ENCODE measurements around the gene RHPN2.
"Not testable (repeated sequence)": the region's sequence is repeated elsewhere in the genome, so short reads cannot be mapped to it uniquely, and the experiment has no call there.

Gene RHPN2

DNA sequence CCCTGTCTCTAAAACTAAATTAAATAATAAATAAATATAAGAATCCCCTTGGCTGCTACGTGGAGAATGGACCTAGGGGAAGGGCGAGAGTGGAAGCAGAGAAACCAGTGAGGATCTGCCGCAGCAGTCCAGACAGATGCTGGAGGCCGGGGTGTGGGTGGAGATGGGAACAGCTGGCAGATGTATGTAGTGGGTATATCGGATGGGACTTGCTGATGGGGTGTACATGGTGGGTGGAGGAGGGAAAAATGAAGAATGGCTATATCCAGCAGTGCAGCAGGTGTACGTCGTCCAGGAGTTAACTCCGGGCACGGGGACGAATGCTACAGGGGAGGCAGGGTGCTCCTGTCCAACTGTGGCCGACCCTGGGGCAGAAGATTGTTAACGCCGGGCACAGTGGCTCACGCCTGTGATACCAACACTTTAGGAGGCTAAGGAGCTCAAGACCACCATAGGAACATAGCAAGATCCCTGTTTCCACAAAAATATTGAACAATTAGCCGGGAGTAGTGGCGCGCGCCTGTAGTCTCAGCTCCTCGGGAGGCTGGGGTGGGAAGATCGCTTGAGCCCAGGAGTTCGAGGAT lies 93.6 kb downstream of the RHPN2 start:
- DNase-seq, result no peak

DNA sequence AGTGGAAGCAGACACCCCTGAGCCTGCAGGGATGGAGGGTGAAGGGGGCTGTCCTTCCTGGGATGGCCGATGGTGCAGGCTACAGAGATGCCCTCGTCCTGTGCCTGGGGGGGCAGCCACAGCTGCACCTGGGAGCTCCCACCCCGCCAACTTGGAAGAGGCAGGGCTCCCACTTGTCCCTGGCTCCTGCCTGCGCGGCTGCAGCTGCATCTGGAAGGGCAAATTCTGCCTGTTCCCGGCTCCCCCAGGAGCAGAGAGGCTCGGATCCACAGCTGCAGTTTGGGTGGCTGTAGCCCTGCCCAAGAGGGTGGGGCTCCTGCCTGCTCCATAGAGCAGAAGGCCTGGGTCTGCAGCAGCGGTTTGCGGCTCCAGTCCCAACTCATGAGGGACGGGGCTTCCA lies 95.1 kb downstream of the RHPN2 start:
- DNase-seq, result no peak

DNA sequence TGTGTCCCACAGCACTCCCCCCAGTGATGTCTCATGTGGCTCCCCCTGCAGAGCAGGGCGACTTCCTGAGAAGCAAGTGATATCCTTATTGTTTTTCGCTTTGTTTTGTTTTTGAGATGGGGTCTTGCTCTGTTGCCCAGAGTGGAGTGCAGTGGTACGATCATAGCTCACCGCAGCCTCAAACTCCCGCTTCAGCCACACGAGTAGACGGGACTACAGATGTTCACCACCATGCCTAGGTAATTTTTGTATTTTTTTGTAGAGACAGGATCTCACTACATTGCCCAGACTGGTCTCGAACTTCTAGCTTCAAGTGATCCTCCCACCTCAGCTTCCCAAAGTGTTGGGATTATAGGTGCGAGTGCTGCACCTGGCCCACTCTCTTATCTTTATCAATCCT lies 97.9 kb downstream of the RHPN2 start:
- DNase-seq, result no peak

DNA sequence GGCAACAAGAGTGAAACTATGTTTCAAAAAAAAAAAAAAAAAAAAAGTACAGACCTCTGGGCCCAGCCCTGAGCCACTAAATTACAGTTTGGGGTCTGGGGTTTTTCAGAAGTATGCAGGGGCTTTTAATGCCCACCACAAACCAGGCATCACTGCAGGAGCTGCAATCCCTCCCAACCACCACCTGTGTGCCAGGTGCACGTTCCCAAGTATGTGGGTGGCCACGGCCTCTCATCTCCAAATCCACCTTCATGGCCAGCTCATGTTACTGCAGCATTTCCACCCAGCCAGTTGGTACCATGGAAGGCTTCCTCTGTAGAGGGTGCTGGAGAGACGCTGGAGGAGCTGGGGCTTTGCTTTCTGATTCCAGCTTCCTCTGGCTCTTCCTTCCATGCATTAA lies 119.4 kb downstream of the RHPN2 start:
- DNase-seq, result no peak

DNA sequence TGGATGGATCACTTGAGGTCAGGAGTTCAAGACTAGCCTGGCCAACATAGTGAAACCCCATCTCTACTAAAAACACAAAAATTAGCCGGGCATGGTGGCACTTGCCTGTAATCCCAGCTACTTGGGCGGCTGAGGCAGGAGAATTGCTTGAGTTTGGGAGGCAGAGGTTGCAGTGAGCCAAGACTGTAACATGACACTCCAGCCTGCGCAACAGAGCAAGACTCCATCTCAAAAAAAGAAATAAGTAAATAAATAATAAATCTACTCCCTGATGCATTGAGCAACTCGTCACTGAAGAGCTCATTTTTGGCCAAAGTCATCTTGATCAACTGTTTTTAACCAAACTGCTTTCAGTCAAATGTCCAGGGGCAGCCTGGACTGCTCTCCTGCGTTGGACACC lies 123.4 kb downstream of the RHPN2 start:
- DNase-seq, result not testable (repeated sequence)

DNA sequence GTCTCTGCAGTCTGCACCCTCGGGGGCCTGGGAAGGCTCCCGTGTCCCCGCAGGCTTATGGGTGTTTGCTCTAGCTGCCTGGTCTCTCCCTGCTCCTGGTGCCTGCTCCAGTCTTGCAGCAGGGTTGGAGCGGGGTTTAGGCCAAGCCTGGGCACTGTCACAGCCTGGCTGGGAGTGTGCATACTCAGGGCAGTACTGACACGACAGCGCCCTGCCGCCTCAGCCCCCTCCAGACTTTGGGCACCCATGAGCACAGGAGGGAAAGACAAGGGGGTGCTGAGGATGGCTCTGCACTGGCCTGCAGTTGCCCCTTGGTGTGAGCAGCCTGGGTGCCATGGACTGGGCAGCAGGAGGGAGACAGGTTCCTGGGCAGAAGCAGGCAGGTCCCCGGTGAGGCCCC lies 128.6 kb downstream of the RHPN2 start:
- DNase-seq, result no peak

DNA sequence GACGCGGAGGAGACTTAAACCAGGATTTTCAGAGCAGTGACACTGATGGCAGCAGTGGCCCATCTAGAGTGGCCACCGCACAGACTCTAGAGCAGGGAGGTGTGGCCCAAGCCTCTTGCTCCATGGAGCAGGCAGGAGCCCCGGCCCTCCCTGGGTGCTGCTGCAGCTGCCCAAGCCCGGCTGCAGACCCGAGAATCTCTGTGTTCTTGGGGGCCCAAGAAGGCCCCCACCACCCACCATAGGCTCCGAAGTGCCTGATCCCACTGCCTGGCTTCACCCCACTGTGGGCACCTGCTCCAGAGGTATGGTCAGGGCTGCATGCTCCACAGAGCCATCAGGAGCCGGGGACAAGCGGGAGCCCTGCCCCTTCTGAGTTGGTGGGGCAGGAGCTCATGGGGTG lies 129.1 kb downstream of the RHPN2 start:
- no peak for DNase-seq

DNA sequence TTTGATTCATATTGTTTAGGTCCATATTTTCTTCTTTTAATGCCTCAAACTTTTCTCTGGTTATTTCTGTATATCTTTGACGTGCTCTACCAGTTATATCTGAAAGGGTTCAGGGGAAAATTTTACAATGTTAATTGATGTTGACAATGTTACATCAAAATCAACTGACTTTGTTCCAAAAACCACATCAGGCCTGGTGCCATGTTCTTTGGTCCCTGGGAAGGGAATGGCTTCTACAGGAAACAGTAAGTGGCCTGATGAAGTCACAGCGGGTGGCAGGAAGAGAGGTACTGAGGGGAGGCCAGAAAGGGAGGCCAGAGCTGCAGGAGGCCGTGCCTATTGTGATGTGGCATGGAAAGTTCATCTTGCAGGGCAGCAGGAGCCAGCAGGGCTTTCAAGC lies 131.1 kb downstream of the RHPN2 start:
- DNase-seq, result no peak

DNA sequence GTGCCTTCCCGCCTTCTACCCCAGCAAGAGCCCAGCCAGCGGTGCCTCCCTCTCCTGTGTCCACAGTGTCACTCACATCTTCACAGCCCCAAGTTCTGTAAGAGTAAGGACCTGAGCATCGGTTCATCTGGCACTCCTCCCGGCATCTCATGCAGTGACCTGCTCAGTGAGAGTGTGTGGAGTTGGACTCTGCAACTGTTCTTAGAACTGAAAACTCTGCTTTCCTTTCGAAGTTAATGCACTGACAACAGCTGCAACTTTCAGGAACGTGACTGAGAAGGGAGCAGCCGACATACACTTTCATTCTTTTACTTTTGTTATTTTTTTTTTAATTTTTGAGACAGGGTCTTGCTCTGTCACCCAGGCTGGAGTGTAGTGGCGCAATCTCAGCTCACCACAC lies 134.1 kb downstream of the RHPN2 start:
- DNase-seq, result no peak

DNA sequence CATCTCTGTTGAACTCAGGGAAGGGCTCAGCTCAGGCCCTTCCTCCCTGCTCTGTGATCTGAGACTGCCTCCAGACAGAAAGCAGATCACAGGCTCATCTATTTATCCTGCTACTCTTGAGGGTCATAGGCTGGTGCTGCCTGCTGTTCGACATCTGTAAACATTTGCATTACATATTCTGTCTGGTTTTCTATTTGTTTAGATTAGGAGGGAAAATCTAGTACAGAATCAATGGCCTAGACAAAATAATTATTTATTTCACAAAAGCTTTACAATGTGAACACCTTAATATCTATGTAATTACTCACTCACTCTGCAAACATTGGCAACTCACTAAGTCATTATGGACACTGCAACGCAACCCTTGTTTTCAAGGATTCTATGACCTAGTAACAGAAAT lies 135.9 kb downstream of the RHPN2 start:
- no peak for DNase-seq

Measured in stimulated activated CD4-positive, alpha-beta T cell treated with anti-CD3 and anti-CD28 coated beads, Interleukin-4, amount 100 ng/mL, for 24 hours (primary cell).